HEK293T (cell line): Measurements from ENCODE around the gene APOO.

Experiments
- ARNT ChIP-seq: fragments of 450-650 bp; IDR thresholded peaks from 2 replicates; pipeline ENCODE4 v1.6.1; 2017; ENCODE audit warnings: mild to moderate bottlenecking
- BHLHE40 ChIP-seq: fragments of 450-650 bp; IDR thresholded peaks from 2 replicates; pipeline ENCODE4 v1.6.1; 2016; ENCODE audit warnings: mild to moderate bottlenecking, moderate library complexity, borderline replicate concordance
- ELF4 ChIP-seq: fragments of 450-650 bp; IDR thresholded peaks from 2 replicates; pipeline ENCODE4 v1.6.1; 2017; ENCODE audit warnings: antibody characterized with exemption
- FOXA1 ChIP-seq: fragments of 450-650 bp; IDR thresholded peaks from 2 replicates; pipeline ENCODE4 v1.6.1; 2016; ENCODE audit warnings: mild to moderate bottlenecking
- FOXK2 ChIP-seq: fragments of 450-650 bp; IDR thresholded peaks from 2 replicates; pipeline ENCODE4 v1.6.1; 2016; ENCODE audit warnings: mild to moderate bottlenecking
- FOXM1 ChIP-seq: fragments of 450-650 bp; IDR thresholded peaks from 2 replicates; pipeline ENCODE4 v1.6.1; 2017; ENCODE audit warnings: mild to moderate bottlenecking, borderline replicate concordance
- LEF1 ChIP-seq: fragments of 450-650 bp; IDR thresholded peaks from 2 replicates; pipeline ENCODE4 v1.6.1; 2017; ENCODE audit warnings: mild to moderate bottlenecking, borderline replicate concordance
- NFRKB ChIP-seq: fragments of 450-650 bp; IDR thresholded peaks from 2 replicates; pipeline ENCODE4 v1.6.1; 2016; ENCODE audit warnings: mild to moderate bottlenecking, moderate library complexity
- SP1 ChIP-seq: fragments of 450-650 bp; IDR thresholded peaks from 2 replicates; pipeline ENCODE4 v1.6.1; 2017
- SUZ12 ChIP-seq: fragments of 450-650 bp; IDR thresholded peaks from 2 replicates; pipeline ENCODE4 v1.6.1; 2016; ENCODE audit warnings: mild to moderate bottlenecking
- ZNF384 ChIP-seq: fragments of 450-650 bp; IDR thresholded peaks from 2 replicates; pipeline ENCODE4 v1.6.1; 2016

- TF ChIP-seq LEF1: no peak
- no peak for TF ChIP-seq FOXM1
- TF ChIP-seq NFRKB: no peak
- TF ChIP-seq SUZ12: no peak
- no peak for TF ChIP-seq BHLHE40
- TF ChIP-seq FOXK2: no peak
- TF ChIP-seq ZNF384: no peak
- no peak for TF ChIP-seq FOXA1
- no peak for TF ChIP-seq ARNT
- no peak for TF ChIP-seq SP1
- TF ChIP-seq ELF4: no peak
Observed at GRCh38 chrX:23857935-23858334, 49.8 kb downstream of the APOO start.
